ENCODE data around the gene PTPRN.

The PTPRN gene

DNA sequence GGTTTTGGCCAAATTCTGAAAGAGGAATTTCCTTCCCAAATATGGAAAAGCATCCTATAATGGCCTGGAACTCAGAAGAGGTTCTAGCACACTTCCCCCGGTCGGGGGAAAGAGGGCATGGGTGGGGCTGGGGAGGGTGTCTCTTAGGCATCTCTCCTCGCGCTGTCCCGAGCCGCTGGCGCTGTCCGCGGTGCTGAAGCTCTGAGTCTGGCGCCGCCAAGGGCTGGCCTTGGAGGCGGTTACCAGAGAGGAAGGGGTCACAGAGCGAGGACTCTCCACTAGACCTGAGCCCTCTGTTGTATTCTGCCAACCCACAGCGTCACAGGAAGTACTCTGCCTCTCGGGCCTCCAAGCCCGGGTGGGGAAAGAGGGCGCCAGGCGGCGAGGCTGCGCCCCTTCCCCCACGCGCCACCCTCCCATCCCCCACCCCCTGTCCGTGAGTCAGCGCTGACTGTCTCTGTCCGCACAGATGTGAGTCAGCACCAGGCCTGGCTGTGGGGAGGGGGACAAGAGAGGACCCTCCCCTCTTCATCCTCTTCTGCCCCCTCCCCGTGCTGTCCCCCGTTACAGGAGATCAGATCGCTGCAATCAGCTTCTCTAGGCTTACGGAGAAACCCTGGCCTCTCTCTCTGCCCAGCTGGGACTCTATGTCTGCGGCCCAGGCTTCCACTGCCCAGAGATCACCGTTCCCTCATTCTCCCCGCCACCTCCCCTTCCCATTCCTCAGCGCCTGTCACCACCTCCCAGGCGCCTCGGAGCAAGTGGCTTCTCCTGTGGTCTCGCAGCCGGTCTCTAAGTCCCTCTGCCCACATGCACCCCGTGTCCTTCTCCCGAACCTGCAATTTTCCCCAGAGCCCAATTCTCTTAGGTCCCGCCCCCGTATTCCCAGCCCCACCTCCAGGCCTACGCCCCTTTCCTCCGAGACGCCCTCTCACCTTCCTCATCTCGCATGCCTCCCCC, 779 bp downstream of the PTPRN start:
- no peak for DNase-seq (ENCODE audit: low read depth)

GRCh38 chr2:219306047-219306446, 3.2 kb downstream of the PTPRN start:
- DNase-seq (ENCODE audit: low read depth), result no peak

- DNase-seq (ENCODE audit: low read depth), result no peak
These were observed 5.0 kb downstream of the PTPRN start for GRCh38 chr2:219304223-219304622.

- DNase-seq (ENCODE audit: low read depth), result no peak
These were observed 6.7 kb downstream of the PTPRN start for GRCh38 chr2:219302412-219302968.

- no peak for DNase-seq (ENCODE audit: low read depth)
These were observed 9.2 kb downstream of the PTPRN start for GRCh38 chr2:219300022-219300421.

- DNase-seq (ENCODE audit: low read depth), result no peak
These were observed 9.8 kb downstream of the PTPRN start for GRCh38 chr2:219299372-219299760.

GRCh38 chr2:219298759-219299371, 10.3 kb downstream of the PTPRN start:
- peak; percentile 58 for DNase-seq (ENCODE audit: low read depth)

DNA sequence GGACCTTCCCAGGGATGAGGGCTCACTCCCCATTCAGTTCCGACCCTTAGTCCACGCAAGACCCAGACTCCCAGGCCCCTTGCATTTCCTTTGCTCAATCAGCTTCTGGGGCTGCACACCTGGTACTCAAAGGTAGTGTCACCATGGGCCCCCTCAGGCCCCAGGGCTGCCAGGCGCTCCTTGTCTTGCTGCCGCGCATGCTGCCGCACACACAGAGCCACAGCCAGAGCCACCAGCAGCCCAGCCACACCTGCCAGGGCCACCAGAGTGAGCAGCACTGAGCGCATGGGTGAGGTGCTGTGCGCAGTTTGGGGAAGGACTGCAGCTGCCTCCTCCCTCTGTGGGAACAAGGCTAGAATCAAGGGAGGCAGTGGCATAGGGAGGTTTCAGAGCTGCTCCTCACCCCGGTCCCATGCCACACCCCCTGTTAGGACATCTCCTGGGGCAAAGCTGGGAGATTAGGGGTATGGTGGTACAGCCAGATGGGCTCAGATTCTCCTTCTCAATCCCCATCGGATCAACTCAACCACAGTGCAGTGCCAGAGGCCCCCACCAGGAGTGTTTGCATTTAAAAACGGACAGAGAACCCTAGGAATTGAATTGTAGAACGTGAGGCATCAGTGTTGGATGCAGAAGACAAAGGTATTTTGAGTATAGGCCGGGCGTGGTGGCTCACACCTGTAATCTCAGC, 11.3 kb downstream of the PTPRN start:
- DNase-seq (ENCODE audit: low read depth), result no peak

GRCh38 chr2:219296631-219297391, 12.4 kb downstream of the PTPRN start:
- no peak for DNase-seq (ENCODE audit: low read depth)

DNA sequence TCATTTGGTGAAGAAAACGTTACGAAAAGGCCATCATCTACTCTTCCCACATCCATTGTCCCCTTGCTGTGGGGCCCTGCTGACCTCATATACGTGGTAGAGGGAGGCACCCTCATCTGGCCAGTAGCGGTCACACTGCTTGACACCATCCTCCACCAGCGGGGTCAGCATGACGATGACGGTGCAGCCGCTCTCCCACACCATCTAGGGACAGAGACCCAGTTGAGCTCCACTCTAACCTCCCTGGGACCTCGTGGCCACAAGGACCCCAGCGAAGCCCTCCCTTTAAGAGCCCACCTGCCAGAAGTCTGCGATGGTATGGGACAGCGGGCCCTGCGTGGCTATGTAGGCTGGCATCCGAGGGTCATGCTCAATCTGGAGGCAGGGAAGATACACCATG, 13.1 kb downstream of the PTPRN start:
- DNase-seq (ENCODE audit: low read depth), result no peak

- peak; percentile 63 for DNase-seq (ENCODE audit: low read depth)
These were observed 14.5 kb downstream of the PTPRN start for GRCh38 chr2:219294356-219295351.

DNA sequence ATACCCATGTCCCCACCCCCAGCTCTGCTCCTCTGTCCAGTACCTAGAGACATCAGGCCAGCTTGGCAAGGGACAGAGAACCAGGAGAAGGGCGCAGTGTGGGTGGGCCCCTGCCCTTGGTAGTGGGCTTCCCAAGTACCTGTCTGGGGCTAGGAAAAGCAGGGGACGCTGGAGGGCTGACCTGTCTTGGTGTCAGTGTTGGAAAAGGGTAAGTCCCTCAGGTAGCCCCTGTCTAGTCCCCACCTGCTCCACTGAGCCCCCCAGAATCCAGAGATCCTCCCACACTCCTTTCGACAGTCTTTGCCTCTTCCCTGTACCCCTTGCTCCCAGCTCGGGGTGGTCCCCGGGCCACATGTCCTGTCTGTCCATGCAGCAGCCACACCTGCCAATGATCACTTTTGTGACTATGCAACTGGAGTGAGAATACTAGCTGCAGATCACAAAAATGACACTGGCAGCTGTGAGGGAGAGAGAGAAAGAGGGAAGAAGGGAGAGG, 15.4 kb downstream of the PTPRN start:
- no peak for DNase-seq (ENCODE audit: low read depth)

- DNase-seq (ENCODE audit: low read depth), result no peak
These were observed 16.6 kb downstream of the PTPRN start for GRCh38 chr2:219292616-219293015.

DNA sequence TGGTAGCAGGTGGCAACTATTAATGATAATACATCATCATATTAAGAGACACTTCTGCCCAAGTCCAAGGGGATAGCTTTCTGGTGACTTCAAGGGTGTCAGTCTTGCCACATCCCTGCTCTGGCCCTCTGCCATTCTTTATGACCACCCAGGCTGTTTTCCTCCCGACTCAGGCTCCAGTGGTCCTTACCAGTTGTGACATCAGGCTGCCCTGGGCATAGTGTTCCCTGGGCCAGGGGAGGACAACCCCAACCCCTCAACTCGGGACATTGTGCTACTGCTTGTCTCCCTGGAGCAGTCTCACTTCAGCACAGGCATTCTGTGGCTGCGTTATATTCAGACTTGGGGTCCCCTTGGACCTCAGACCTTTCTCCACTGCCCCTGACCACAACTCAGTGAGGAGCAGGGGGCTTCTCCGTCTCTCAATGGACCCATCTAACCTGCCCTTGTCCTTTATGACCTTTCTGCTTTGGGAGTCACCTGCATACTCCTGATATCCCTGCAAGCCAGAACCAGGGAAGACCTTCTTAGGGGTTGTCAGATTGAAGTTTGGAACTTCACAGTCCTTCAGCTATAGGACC, 17.2 kb downstream of the PTPRN start:
- no peak for DNase-seq (ENCODE audit: low read depth)

DNA sequence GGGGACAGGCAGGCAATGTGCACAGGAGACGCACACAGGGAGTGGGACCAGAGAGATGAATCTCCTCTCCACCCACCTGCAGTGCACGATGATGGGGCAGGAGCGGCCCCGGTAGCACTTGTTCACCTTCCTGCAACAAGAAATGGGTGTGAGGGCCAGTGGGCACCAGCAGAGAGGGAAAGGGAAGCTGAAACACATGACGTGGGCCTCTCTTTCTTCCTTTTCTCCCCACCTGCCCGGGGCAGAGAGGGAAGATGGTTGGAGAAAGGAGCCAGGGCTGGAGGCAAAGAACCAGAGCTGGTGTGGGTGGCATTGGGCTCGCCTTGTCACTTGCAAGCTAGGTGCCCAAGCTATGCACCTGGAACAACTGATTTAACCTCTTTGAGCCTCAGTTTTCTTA, 17.8 kb downstream of the PTPRN start:
- DNase-seq (ENCODE audit: low read depth), result no peak

- DNase-seq (ENCODE audit: low read depth), result no peak
These were observed 18.6 kb downstream of the PTPRN start for GRCh38 chr2:219290381-219291171.

- peak; percentile 92 for DNase-seq (ENCODE audit: low read depth)
These were observed 19.5 kb downstream of the PTPRN start for GRCh38 chr2:219289537-219290361.

GRCh38 chr2:219289195-219289536, 20.0 kb downstream of the PTPRN start:
- DNase-seq (ENCODE audit: low read depth), result no peak

All from fibroblast of the conjunctiva (primary cell).